GM18858 (cell line): Measurements from ENCODE around the gene CLEC16A.

Experiments
- ATAC-seq: cut with Tn5 transposase; IDR thresholded peaks from one replicate; pipeline ENCODE4 v1.9.1; 2021; ENCODE audit not compliant: unreplicated experiment

Gene CLEC16A, protein sequence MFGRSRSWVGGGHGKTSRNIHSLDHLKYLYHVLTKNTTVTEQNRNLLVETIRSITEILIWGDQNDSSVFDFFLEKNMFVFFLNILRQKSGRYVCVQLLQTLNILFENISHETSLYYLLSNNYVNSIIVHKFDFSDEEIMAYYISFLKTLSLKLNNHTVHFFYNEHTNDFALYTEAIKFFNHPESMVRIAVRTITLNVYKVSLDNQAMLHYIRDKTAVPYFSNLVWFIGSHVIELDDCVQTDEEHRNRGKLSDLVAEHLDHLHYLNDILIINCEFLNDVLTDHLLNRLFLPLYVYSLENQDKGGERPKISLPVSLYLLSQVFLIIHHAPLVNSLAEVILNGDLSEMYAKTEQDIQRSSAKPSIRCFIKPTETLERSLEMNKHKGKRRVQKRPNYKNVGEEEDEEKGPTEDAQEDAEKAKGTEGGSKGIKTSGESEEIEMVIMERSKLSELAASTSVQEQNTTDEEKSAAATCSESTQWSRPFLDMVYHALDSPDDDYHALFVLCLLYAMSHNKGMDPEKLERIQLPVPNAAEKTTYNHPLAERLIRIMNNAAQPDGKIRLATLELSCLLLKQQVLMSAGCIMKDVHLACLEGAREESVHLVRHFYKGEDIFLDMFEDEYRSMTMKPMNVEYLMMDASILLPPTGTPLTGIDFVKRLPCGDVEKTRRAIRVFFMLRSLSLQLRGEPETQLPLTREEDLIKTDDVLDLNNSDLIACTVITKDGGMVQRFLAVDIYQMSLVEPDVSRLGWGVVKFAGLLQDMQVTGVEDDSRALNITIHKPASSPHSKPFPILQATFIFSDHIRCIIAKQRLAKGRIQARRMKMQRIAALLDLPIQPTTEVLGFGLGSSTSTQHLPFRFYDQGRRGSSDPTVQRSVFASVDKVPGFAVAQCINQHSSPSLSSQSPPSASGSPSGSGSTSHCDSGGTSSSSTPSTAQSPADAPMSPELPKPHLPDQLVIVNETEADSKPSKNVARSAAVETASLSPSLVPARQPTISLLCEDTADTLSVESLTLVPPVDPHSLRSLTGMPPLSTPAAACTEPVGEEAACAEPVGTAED

DNA sequence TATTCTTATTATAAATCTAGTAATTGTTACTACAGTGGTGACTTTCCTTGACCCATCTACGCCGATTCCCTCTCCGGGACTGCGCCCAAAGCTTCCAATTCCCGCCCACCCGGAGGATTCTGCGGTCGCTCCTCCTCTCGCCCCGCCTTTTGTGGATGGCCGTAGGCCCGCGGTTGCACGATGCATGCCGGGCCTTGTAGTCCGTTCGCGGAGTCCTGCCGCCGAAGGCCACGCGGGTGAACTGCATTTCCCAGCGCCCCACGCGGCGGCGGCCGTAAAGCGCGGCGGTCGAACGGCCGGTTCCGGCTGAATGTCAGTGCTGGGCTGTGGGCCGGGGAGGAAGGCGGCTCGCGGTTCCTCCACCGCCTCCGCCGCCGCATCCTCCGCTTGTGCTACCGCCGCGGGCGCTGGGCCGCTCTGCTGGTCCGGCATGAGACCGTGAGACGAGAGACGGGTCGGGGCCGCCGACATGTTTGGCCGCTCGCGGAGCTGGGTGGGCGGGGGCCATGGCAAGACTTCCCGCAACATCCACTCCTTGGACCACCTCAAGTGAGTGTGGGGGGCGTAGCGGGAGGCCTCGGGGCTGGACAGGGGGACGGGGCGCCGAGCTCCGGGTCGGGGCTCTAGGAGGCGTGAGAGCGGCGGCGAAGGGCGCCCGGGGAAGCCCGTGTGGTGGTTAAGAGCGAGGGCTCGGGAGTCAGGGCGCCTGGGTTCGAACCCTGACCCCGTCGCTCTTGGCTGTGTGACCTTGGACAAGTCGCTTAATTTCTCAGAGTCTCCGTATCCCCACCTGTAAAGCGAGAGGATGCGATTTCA is at the start of gene CLEC16A:
Gene CLEC16A, plus strand, starts transcription at position 316 of the 816 bp plus-strand sequence. Its CDS starts 154 bp downstream, at position 470.
- ATAC-seq = peak; percentile 67

GRCh38 chr16:10895053-10895946 is 49.1 kb upstream of the CLEC16A start:
- no peak for ATAC-seq

GRCh38 chr16:10896165-10896564 is 48.2 kb upstream of the CLEC16A start:
- no peak for ATAC-seq

DNA sequence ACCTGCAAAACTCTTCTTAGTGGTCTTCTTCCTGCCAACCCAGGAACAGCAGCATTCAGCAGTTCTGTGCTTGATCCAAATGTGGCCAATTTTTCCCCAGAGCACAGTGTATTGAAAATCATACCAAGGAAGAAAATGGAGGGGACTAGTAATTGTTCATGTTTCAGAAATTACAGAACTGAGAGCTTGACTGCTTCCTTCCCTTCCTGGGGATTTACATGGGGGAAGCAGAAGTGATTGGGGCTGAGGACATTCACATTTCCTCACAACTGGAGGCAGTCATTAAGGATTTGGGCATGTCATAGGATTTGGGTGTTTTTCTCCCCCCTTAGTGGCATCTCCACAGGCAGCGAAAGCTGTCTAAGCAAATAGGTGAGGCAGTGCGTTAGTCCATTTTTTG is 47.6 kb upstream of the CLEC16A start:
- ATAC-seq = no peak

GRCh38 chr16:10897134-10897533 is 47.2 kb upstream of the CLEC16A start:
- ATAC-seq = peak; percentile 61

DNA sequence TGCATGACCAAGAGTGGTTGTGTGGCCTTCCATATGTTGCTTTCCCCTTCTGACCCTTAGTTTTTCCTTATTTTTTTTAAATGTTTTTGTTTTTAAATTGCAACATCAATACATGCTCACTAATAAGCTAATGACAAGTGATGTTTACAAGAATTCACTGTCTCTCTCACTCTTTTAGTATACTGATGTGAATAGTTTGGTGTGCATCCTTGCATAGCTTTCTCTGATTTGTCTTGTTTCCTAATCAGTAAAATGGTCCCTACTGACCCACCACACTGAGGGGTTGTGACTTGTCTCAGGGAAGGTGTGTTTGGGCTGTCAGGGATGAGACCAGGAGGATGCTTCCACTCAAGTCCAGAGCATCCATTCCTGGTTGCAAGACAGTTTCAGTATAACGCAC is 41.4 kb upstream of the CLEC16A start:
- no peak for ATAC-seq

DNA sequence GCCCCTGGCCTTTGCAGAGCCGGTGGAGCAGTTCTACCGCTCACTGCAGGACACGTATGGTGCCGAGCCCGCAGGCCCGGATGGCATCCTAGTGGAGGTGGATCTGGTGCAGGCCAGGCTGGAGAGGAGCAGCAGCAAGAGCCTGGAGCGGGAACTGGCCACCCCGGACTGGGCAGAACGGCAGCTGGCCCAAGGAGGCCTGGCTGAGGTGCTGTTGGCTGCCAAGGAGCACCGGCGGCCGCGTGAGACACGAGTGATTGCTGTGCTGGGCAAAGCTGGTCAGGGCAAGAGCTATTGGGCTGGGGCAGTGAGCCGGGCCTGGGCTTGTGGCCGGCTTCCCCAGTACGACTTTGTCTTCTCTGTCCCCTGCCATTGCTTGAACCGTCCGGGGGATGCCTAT is 37.9 kb upstream of the CLEC16A start:
- no peak for ATAC-seq

GRCh38 chr16:10906914-10907756 is 37.2 kb upstream of the CLEC16A start:
- no peak for ATAC-seq

- no peak for ATAC-seq
Observed at GRCh38 chr16:10907757-10908045, 36.7 kb upstream of the CLEC16A start.

- ATAC-seq = no peak
Observed at GRCh38 chr16:10911267-10911666, 33.1 kb upstream of the CLEC16A start.

- ATAC-seq = no peak
Observed at GRCh38 chr16:10916534-10916933, 27.8 kb upstream of the CLEC16A start.

GRCh38 chr16:10918294-10919002 is 25.9 kb upstream of the CLEC16A start:
- ATAC-seq = no peak

DNA sequence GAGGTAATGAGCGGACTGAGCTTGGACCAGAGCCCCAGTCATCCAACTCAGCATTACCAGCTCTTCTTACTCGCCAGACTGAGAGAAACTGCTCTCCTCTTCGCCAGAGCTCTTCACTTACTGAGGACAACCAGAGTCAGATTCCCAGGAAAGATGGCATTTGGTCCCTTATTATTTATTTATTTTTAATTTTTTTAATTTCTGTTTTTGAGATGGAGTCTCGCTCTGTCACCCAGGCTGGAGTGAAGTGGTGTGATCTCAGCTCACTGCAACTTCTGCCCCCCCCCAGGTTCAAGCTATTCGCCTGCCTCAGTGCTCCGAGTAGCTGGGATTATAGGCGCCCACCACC is 25.4 kb upstream of the CLEC16A start:
- ATAC-seq = no peak

DNA sequence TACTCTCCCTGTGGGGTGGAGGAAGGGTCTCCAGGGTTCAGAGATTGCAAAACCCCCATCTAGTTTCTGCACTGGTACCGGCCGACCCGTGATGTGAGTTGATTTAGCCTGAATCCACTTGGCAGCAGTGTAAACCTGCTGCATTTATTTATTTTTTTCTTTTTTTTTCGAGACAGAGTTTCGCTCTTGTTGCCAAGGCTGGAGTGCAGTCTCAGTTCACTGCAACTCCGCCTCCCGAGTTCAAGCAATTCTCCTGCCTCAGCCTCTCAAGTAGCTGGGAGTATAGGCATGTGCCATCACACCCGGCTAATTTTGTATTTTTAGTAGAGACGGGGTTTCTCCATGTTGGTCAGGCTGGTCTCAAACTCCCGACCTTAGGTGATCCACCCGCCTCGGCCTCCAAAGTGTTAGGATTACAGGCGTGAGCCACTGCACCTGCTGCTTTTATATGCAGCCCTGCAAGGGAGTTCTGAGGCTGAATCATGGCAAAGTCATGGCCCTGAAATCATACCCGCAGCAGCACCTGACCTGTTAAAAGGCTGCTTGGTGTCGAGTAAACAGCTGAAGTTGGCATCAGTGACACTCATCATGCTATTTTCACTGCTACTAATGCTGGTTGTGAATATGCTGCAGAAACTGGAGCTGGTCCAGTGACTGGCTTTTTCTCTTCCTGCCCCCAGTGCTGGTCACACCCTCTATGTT is 23.5 kb upstream of the CLEC16A start:
- ATAC-seq = no peak

DNA sequence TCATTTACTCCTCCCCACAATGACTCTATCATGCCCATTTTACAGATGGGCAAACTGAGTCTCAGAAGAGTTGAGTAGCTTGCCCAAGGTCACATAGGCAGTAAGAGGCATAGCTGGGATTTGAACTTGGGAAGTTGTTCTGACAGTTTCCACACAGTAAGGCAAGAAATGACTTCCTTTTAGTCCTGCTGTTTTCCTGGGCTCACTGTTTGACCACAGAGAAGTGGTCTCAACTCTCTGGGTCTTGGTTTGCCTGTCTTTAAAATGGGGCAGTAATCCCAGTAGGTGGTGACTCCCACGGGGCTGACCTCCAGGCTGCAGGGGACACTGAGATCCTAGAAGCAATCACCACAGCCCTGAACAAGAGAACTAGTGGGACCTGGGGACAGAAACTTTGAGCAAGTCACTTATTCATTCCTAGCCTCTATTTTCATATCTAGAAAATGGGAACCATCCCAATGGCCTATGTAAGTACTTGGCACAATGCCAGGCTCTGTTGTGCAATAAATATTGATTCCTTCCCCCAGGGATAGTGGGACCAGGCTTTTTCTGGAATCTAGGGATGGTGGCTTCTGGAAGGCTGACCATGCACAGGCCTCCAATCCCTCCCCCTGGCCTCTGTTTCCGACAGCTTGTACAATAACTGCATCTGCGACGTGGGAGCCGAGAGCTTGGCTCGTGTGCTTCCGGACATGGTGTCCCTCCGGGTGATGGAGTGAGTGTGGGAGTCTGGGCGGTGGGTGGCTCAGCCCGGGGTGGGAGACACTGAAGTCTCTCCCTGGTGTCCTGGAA is 22.6 kb upstream of the CLEC16A start:
- ATAC-seq = no peak

DNA sequence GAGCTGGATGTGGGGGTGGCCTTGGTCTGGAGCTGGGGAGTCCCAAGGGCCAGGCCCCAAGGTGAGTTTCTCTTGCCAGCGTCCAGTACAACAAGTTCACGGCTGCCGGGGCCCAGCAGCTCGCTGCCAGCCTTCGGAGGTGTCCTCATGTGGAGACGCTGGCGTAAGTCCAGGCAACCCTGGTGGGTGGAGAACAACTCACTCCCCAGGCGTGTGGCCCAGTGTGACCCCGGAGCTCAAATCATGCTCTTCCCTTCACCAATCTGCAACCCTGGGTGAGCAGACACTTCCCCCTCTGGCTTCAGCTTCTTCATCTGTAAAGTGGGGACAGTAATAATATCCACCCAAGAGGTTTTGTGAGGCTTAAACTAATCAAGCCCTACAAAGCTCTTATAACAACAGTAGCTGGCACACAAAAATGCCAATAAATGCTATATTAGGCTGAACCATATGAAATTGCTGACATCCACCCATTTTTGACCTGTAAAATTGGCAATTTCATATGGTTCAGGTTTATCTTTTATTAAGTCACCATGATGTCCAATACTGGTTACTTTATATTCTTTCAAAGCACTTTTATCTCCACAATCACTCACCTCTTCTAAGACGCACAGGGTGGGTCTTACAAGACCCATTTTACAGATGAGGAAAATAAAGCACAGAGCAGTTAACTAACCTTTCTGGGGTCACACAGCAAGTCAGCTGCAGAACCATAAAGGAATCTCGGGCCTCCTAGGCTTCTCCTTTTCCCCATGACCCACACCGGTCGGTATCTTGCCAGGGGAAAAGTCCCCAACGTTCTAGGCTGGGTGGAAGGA is 21.8 kb upstream of the CLEC16A start:
- no peak for ATAC-seq
